GM12801 (cell line): ENCODE measurements around the gene DIP2C.

Experiments used
- CTCF ChIP-seq: IDR thresholded peaks from one replicate; pipeline ENCODE4 v1.5.1; 2011; ENCODE audit warnings: control low read depth; ENCODE audit not compliant: insufficient read length; ENCODE audit errors: extremely low read depth

The DIP2C gene

GRCh38 chr10:639751-640672 lies 49.5 kb downstream of the DIP2C start:
- no peak for TF ChIP-seq CTCF

- TF ChIP-seq CTCF: no peak
These were observed 50.3 kb downstream of the DIP2C start for GRCh38 chr10:639001-639750.

GRCh38 chr10:637771-638195 lies 51.7 kb downstream of the DIP2C start:
- no peak for TF ChIP-seq CTCF

- no peak for TF ChIP-seq CTCF
These were observed 52.2 kb downstream of the DIP2C start for GRCh38 chr10:637221-637620.

- TF ChIP-seq CTCF: no peak
These were observed 52.7 kb downstream of the DIP2C start for GRCh38 chr10:636769-637168.

- TF ChIP-seq CTCF: no peak
These were observed 53.3 kb downstream of the DIP2C start for GRCh38 chr10:636016-636730.

- no peak for TF ChIP-seq CTCF
These were observed 54.2 kb downstream of the DIP2C start for GRCh38 chr10:635088-635861.
